Progenitor cell of endocrine pancreas (in vitro differentiated cells): ENCODE results near the gene LAMTOR5. TPM values are rescaled to one million over a fixed set of nuclear protein-coding genes. Genes with fewer than 3 reads are reported as not detected.
"Not testable (repeated sequence)": the region's sequence is repeated elsewhere in the genome, so short reads cannot be mapped to it uniquely, and the experiment has no call there.

ENCODE experiments used
- DNase-seq: peaks from one replicate; pipeline ENCODE4 v3.0.0; 2021; ENCODE audit warnings: low spot score; ENCODE audit not compliant: unreplicated experiment
- H3K27ac Mint-ChIP-seq: 2 replicates; pipeline ENCODE4 v1.8.0; 2021; ENCODE audit warnings: mild to moderate bottlenecking, moderate library complexity, mixed read lengths
- H3K27me3 Mint-ChIP-seq: 2 replicates; pipeline ENCODE4 v1.8.0; 2021; ENCODE audit warnings: mixed read lengths
- H3K36me3 Mint-ChIP-seq: 2 replicates; pipeline ENCODE4 v1.8.0; 2022; ENCODE audit warnings: mixed read lengths; ENCODE audit not compliant: insufficient read depth
- H3K4me1 Mint-ChIP-seq: 2 replicates; pipeline ENCODE4 v1.8.0; 2021; ENCODE audit warnings: low read depth, mixed read lengths
- H3K4me3 Mint-ChIP-seq: 2 replicates; pipeline ENCODE4 v1.8.0; 2021; ENCODE audit warnings: low read depth, mild to moderate bottlenecking, moderate library complexity, mixed read lengths
- H3K9me3 Mint-ChIP-seq: 2 replicates; pipeline ENCODE4 v1.8.0; 2021; ENCODE audit warnings: low read depth, mixed read lengths
- total RNA-seq: library from RNA; stranded (reverse); gene quantifications from 2 replicates; pipeline ENCODE4 v1.2.1, GENCODE V29; 2021
- TF ChIP-seq, protein P1 (sequence below): fragments of 200-600 bp; sonication (generic); IDR thresholded peaks from one replicate; pipeline ENCODE4 v1.5.0; 2021; ENCODE audit warnings: antibody characterized with exemption, mild to moderate bottlenecking; ENCODE audit not compliant: unreplicated experiment

LAMTOR5 gene
- total RNA-seq, 1 donor from 2014 or later: 99.8 TPM

DNA sequence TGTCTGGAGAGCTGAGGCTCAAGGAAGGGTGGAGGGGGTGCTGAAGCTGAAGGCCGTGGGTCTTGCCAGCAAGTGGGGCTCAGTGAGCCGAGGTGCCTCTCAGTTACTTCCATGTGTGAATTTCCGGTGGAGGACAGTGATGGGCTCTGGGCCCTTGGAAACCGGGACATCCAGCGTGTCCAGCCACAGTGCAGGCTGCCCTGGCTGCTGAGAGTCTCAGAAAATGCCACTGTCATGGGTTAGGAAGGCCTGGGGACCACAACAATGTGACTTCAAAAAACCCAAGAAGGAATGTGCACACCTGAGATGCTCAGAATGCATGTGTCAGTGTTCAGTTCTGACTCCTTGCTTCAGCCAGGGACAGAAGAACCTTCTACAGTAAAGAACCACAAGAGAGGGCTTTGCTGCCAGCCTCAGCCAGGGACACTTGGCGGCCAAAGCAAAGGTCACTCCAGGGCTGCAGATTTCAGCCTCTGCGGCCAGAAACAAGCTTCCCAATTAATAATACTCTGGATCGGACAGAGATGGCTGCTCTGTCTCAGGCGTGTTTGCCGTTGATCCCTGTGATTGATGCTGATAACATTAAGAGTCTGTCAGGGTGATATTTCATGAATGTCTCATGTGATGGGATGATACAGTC, 12.6 kb upstream of the LAMTOR5 start:
- no peak overlapping the region for H3K27ac Mint-ChIP-seq
- H3K36me3 Mint-ChIP-seq: no peaks in the 10 kb centered on the region
- no peak for DNase-seq
- no peaks in the 10 kb centered on the region for H3K4me1 Mint-ChIP-seq
- no peaks in the 10 kb centered on the region for H3K9me3 Mint-ChIP-seq
- TF ChIP-seq, protein P1, sequence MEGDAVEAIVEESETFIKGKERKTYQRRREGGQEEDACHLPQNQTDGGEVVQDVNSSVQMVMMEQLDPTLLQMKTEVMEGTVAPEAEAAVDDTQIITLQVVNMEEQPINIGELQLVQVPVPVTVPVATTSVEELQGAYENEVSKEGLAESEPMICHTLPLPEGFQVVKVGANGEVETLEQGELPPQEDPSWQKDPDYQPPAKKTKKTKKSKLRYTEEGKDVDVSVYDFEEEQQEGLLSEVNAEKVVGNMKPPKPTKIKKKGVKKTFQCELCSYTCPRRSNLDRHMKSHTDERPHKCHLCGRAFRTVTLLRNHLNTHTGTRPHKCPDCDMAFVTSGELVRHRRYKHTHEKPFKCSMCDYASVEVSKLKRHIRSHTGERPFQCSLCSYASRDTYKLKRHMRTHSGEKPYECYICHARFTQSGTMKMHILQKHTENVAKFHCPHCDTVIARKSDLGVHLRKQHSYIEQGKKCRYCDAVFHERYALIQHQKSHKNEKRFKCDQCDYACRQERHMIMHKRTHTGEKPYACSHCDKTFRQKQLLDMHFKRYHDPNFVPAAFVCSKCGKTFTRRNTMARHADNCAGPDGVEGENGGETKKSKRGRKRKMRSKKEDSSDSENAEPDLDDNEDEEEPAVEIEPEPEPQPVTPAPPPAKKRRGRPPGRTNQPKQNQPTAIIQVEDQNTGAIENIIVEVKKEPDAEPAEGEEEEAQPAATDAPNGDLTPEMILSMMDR: no peak
- peaks cover 11% of the 10 kb centered on the region for H3K27me3 Mint-ChIP-seq
- no peak overlapping the region for H3K4me3 Mint-ChIP-seq

DNA sequence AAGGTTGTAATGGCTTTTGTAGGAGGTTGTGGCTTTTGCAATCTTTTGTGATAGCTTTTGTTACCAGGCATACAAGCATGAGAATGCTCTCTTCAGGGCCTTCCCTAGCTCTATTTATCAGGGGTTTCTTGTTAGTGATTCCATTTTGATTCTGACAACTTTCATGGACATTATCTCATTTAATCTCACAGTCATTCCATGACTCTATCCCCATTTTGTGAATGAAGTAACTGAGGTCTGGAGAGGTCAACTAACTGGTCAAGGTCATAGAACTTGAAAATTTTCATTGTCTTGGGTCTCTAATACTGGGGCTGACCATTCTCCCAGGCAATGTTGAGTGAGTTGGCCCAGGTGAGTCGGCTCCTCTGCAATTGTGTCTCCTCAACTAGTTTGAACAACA, 11.2 kb upstream of the LAMTOR5 start:
- Mint-ChIP-seq H3K4me1 (no peaks in the 10 kb centered on the region), H3K9me3 (no peaks in the 10 kb centered on the region), H3K36me3 (no peaks in the 10 kb centered on the region), H3K27ac (no peak overlapping the region), H3K4me3 (no peak overlapping the region), H3K27me3 (peaks cover 8% of the 10 kb centered on the region)
- TF ChIP-seq, protein P1: no peak
- DNase-seq: no peak

DNA sequence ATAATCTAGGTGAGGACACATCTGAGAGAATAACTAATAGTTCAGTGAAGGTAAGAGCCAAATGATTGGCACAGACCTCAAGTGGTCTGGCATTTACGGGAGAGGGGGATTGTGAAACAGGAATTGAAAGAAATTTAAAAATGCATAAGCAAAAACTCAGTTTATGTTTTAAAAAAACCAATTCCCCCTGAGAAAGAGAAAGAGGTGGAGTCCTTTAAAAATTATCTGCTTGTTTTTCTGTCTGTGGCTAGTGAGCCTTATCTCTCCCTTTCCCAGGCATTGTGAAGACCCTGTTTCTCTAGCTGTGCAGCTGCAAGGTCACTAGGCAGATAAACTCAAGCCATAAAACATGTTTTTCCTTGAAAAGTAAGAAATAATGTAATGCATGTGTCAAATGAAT, 5.6 kb upstream of the LAMTOR5 start:
- not testable (repeated sequence) for DNase-seq, H3K4me3 Mint-ChIP-seq, H3K9me3 Mint-ChIP-seq, H3K27ac Mint-ChIP-seq, H3K36me3 Mint-ChIP-seq, H3K4me1 Mint-ChIP-seq, H3K27me3 Mint-ChIP-seq

DNA sequence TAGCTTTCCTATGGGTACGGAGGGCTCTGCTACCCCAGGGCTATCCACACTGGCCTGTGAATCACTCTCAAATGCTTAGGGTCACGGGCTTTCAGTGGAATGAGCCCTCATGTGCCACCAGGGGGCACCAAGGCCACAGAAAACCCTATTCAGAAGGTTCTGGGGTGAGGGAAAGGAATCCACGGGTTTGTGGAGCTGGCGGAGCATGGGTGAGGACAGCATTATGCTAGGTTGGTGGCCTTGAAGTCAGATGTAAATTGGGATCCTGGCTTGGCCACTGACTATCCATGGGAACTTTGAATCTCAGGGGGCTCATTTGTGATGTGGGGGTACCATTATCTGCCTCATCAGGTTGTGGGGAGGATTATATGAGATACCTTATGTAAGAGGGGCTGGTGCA, 5.1 kb upstream of the LAMTOR5 start:
- H3K27ac Mint-ChIP-seq: no peak overlapping the region

DNA sequence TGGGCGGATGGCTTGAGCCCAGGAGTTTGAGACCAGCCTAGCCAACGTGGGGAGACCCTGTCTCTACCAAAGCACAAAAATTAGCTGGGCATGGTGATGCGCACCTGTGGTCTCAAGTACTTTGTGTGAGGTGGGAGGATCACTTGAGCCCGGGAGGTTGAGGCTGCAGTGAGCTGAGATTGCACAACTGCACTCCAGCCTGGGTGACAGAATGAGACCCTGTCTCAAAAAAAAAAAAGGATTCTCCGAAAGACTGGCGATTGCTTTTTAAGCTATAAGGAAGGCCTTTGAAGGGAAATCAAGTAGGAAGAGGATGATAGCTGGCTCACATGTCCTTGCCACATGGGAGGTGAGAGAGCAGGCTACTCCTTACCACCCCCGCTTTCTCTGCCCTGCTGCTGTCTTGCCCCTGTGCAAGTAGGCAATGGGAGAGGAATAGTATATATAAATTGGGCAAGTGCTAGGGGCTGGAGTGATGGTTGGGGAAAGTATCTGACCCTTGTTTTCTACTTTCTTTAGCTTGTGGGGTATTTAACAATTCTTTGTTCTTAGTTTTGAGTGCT, 3.8 kb upstream of the LAMTOR5 start:
- Mint-ChIP-seq H3K36me3 (no peaks in the 10 kb centered on the region), H3K27ac (no peak overlapping the region), H3K4me3 (no peak overlapping the region), H3K4me1 (peaks cover 22% of the 10 kb centered on the region), H3K27me3 (peaks cover 5% of the 10 kb centered on the region), H3K9me3 (no peaks in the 10 kb centered on the region)
- TF ChIP-seq, protein P1: no peak
- no peak for DNase-seq

More for the DNA sequence above, 5.1 kb upstream of the LAMTOR5 start:
- peak; percentile 67 for DNase-seq
- H3K36me3 Mint-ChIP-seq: no peaks in the 10 kb centered on the region
- H3K4me1 Mint-ChIP-seq: peaks cover 14% of the 10 kb centered on the region
- H3K4me3 Mint-ChIP-seq: no peak overlapping the region
- H3K27me3 Mint-ChIP-seq: peaks cover 5% of the 10 kb centered on the region
- TF ChIP-seq, protein P1: peak; percentile 79
- no peaks in the 10 kb centered on the region for H3K9me3 Mint-ChIP-seq

DNA sequence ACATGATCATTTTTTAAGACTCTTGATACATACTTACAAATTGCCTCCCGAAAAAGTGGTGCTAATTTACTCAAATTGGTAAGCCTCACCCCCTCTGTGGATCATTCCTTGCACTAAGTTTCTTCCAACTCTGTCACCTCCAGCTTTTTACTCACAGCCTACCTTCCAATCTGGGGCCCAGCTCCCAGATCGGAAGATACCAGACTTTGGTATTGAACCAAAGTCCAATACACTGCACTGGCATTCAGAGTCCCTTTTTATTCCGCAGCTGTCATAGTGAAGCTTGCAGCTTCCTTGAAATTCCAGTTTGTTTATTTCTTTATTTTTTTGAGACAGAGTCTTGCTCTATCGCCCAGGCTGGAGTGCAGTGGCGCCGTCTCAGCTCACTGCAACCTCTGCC, 1.8 kb upstream of the LAMTOR5 start:
- TF ChIP-seq, protein P1: no peak
- H3K27me3 Mint-ChIP-seq: peaks cover under 1% of the 10 kb centered on the region
- peak overlapping the region; percentile 99 for H3K4me3 Mint-ChIP-seq
- peaks cover 24% of the 10 kb centered on the region for H3K4me1 Mint-ChIP-seq
- DNase-seq: no peak
- H3K36me3 Mint-ChIP-seq: no peaks in the 10 kb centered on the region
- H3K27ac Mint-ChIP-seq: peak overlapping the region; percentile 55
- H3K9me3 Mint-ChIP-seq: no peaks in the 10 kb centered on the region
